ENCODE data around the gene PPP2R1B. TPM values are rescaled to one million over a fixed set of nuclear protein-coding genes. Genes with fewer than 3 reads are reported as not detected.

Gene PPP2R1B
- polyA plus RNA-seq, 1 donor (not counting 4 experiments of a cell fraction or from before 2014, with no cell fraction given), result 33.6 TPM

GRCh38 chr11:111707691-111708067 is 58.5 kb downstream of the PPP2R1B start:
- Histone ChIP-seq H3K9me3 (ENCODE audit: control insufficient read depth, low read depth, low read length) (no peaks in the 10 kb centered on the region), H3K4me3 (ENCODE audit: control insufficient read depth in 2 of 3, extremely low read depth in 1 of 3, insufficient read depth in 2 of 3, low read depth in 1 of 3, low read length in 3 of 3) (no peak overlapping the region), H2AFZ (ENCODE audit: control insufficient read depth, low read length) (no peak overlapping the region), H3K4me1 (ENCODE audit: control insufficient read depth, extremely low read depth, insufficient read depth, low read length) (peaks cover 4% of the 10 kb centered on the region), H3K27me3 (ENCODE audit: control insufficient read depth, extremely low read depth, insufficient read depth, low read length) (no peaks in the 10 kb centered on the region), H3K79me2 (ENCODE audit: control insufficient read depth, insufficient read depth, low read length) (no peaks in the 10 kb centered on the region), H3K36me3 (ENCODE audit: control insufficient read depth in 2 of 2, extremely low read depth in 1 of 2, insufficient read depth in 2 of 2, low read length in 2 of 2) (peaks cover 13 to 16% of the 10 kb centered on the region in 2 experiments), H4K20me1 (ENCODE audit: control insufficient read depth, extremely low read depth, insufficient read depth, low read length) (no peaks in the 10 kb centered on the region), H3K4me2 (ENCODE audit: control insufficient read depth, extremely low read depth, insufficient read depth, low read depth, low read length) (no peak overlapping the region), H3K27ac (ENCODE audit: control insufficient read depth, insufficient read depth, low read length) (no peak overlapping the region), H3K9ac (ENCODE audit: control insufficient read depth, extremely low read depth, insufficient read depth, low read length) (no peak overlapping the region), H3K9me1 (ENCODE audit: control insufficient read depth, extremely low read depth, insufficient read depth, low read length) (no peaks in the 10 kb centered on the region)
- DNase-seq (ENCODE audit: low read depth, low spot score) (no peak), FAIRE-seq (no peak)
- dilution Hi-C loops (cut with MboI; ENCODE audit: extremely low pct_ligation_motif_present, low sequenced_read_pairs), result no loop called here
- TF ChIP-seq EZH2 (IDR thresholded peaks at IDR 0.05; ENCODE audit: low read length), result no peak
- no peak for TF ChIP-seq CTCF (optimal IDR thresholded peaks at IDR 0.05 in 1 of 3, IDR thresholded peaks at IDR 0.05 in 1 of 3, conservative IDR thresholded peaks at IDR 0.05 in 1 of 3; ENCODE audit: extremely low read depth in 1 of 3, insufficient read depth in 2 of 3, low read length in 3 of 3)

GRCh38 chr11:111707039-111707690 is 59.0 kb downstream of the PPP2R1B start:
- H3K79me2 ChIP-seq (ENCODE audit: control insufficient read depth, insufficient read depth, low read length), result no peaks in the 10 kb centered on the region
- dilution Hi-C loops (cut with MboI; ENCODE audit: extremely low pct_ligation_motif_present, low sequenced_read_pairs), result no loop called here
- no peaks in the 10 kb centered on the region for H3K27me3 ChIP-seq (ENCODE audit: control insufficient read depth, extremely low read depth, insufficient read depth, low read length)
- H3K4me1 ChIP-seq (ENCODE audit: control insufficient read depth, extremely low read depth, insufficient read depth, low read length), result peaks cover 4% of the 10 kb centered on the region
- H3K9me1 ChIP-seq (ENCODE audit: control insufficient read depth, extremely low read depth, insufficient read depth, low read length), result no peaks in the 10 kb centered on the region
- FAIRE-seq (no peak), DNase-seq (ENCODE audit: low read depth, low spot score) (peak; percentile 17)
- no peak overlapping the region for H3K4me3 ChIP-seq (ENCODE audit: control insufficient read depth in 2 of 3, extremely low read depth in 1 of 3, insufficient read depth in 2 of 3, low read depth in 1 of 3, low read length in 3 of 3)
- no peak overlapping the region for H3K27ac ChIP-seq (ENCODE audit: control insufficient read depth, insufficient read depth, low read length)
- peaks cover 13% of the 10 kb centered on the region in 2 experiments for H3K36me3 ChIP-seq (ENCODE audit: control insufficient read depth in 2 of 2, extremely low read depth in 1 of 2, insufficient read depth in 2 of 2, low read length in 2 of 2)
- no peak for TF ChIP-seq CTCF (optimal IDR thresholded peaks at IDR 0.05 in 1 of 3, IDR thresholded peaks at IDR 0.05 in 1 of 3, conservative IDR thresholded peaks at IDR 0.05 in 1 of 3; ENCODE audit: extremely low read depth in 1 of 3, insufficient read depth in 2 of 3, low read length in 3 of 3)
- TF ChIP-seq EZH2 (IDR thresholded peaks at IDR 0.05; ENCODE audit: low read length), result no peak
- no peaks in the 10 kb centered on the region for H4K20me1 ChIP-seq (ENCODE audit: control insufficient read depth, extremely low read depth, insufficient read depth, low read length)
- H3K9me3 ChIP-seq (ENCODE audit: control insufficient read depth, low read depth, low read length), result no peaks in the 10 kb centered on the region
- no peak overlapping the region for H2AFZ ChIP-seq (ENCODE audit: control insufficient read depth, low read length)
- H3K4me2 ChIP-seq (ENCODE audit: control insufficient read depth, extremely low read depth, insufficient read depth, low read depth, low read length), result no peak overlapping the region
- H3K9ac ChIP-seq (ENCODE audit: control insufficient read depth, extremely low read depth, insufficient read depth, low read length), result no peak overlapping the region
